Stimulated activated naive CD4-positive, alpha-beta T cell (primary cell): Measurements from ENCODE around the gene TWF2.

Experiments
- DNase-seq, 6 experiments: peaks; one replicate each; lab custom pipeline; 2025; lab: John Stamatoyannopoulos, UW

The TWF2 gene

GRCh38 chr3:52181543-52181942, 57.4 kb downstream of the TWF2 start:
- DNase-seq = no peak
